ENCODE results near the gene TIGD1. TPM values are rescaled to one million over a fixed set of nuclear protein-coding genes. Genes with fewer than 3 reads are reported as not detected.

Gene TIGD1
- total RNA-seq, 1 donor from 2014 or later, result 11.2 TPM

DNA sequence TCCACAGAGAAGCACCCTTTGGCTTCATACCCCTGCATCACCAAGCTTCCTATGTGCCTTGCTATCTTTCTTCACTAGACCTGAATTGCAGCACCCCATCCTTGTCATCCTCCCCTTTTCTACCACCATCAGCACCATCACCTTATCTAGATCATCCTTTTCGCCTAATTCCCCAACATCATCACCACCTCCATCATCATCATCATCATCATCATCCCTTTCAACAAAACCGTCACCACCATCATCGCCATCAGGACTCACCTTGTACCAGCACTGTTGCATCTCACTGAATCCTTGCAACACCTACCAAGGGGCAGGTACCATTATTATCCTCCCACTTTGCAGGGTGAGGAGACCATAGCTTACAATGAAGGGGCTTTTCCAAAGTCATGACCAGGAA is 51.9 kb downstream of the TIGD1 start:
- peaks cover 47% of the 10 kb centered on the region for H3K27me3 Mint-ChIP-seq (ENCODE audit: low read depth)
- DNase-seq (ENCODE audit: low spot score in 2 of 2, unreplicated experiment in 2 of 2), result no peak
- peaks cover 13% of the 10 kb centered on the region for H3K4me1 Mint-ChIP-seq
- no peak overlapping the region for H3K27ac Mint-ChIP-seq
- no peak overlapping the region for H3K4me3 Mint-ChIP-seq
- TF ChIP-seq, protein P1, sequence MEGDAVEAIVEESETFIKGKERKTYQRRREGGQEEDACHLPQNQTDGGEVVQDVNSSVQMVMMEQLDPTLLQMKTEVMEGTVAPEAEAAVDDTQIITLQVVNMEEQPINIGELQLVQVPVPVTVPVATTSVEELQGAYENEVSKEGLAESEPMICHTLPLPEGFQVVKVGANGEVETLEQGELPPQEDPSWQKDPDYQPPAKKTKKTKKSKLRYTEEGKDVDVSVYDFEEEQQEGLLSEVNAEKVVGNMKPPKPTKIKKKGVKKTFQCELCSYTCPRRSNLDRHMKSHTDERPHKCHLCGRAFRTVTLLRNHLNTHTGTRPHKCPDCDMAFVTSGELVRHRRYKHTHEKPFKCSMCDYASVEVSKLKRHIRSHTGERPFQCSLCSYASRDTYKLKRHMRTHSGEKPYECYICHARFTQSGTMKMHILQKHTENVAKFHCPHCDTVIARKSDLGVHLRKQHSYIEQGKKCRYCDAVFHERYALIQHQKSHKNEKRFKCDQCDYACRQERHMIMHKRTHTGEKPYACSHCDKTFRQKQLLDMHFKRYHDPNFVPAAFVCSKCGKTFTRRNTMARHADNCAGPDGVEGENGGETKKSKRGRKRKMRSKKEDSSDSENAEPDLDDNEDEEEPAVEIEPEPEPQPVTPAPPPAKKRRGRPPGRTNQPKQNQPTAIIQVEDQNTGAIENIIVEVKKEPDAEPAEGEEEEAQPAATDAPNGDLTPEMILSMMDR (IDR thresholded peaks at IDR 0.05; ENCODE audit: unreplicated experiment), result no peak
- H3K9me3 Mint-ChIP-seq, result no peaks in the 10 kb centered on the region
- no peaks in the 10 kb centered on the region for H3K36me3 Mint-ChIP-seq

Other genes with a start within 250 kb of the TIGD1 start
- not detected in 3 replicates for gene ALPP, start 171.8 kb downstream of the TIGD1 start, total RNA-seq
- gene ALPG, start 143.7 kb downstream of the TIGD1 start, total RNA-seq, result not detected in 3 replicates
- gene ALPI, start 94.4 kb downstream of the TIGD1 start, total RNA-seq, result not detected in 3 replicates
- gene ECEL1, start 62.7 kb downstream of the TIGD1 start, total RNA-seq, result 8.8 to 9.7 TPM (median 9.5 TPM) in 3 replicates
- 0.09 TPM in 1 of 3 replicates, not detected in the others for gene PRSS56, start 30.2 kb downstream of the TIGD1 start, total RNA-seq
- gene CHRND, start 24.4 kb downstream of the TIGD1 start, total RNA-seq, result not detected in 3 replicates
- gene CHRNG, start 10.9 kb downstream of the TIGD1 start, total RNA-seq, result 0.11 TPM in 1 of 3 replicates, not detected in the others
- 72.2 to 78.3 TPM (median 72.5 TPM) in 3 replicates for gene EIF4E2, start 132 bp upstream of the TIGD1 start, total RNA-seq
- gene EFHD1, start 83.0 kb upstream of the TIGD1 start, total RNA-seq, result 5.3 to 5.6 TPM (median 5.4 TPM) in 3 replicates
- gene GIGYF2, start 146.8 kb upstream of the TIGD1 start, total RNA-seq, result 75.3 to 78.8 TPM (median 76.9 TPM) in 3 replicates
- 0.35 to 0.60 TPM (median 0.41 TPM) in 3 replicates for gene KCNJ13, start 226.0 kb upstream of the TIGD1 start, total RNA-seq